H1 (cell line): ENCODE results near the gene PTPRE. TPM values are rescaled to one million over a fixed set of nuclear protein-coding genes. Genes with fewer than 3 reads are reported as not detected.

Experiments
- EGR1 ChIP-seq: IDR thresholded peaks from 2 replicates; pipeline ENCODE4 v1.6.1; 2011; ENCODE audit warnings: low read depth, low read length, borderline replicate concordance
- GABPA ChIP-seq: IDR thresholded peaks from 2 replicates; pipeline ENCODE4 v1.6.1; 2011; ENCODE audit warnings: mild to moderate bottlenecking, low read length, moderate library complexity, borderline replicate concordance; ENCODE audit not compliant: insufficient read depth
- KDM5A ChIP-seq: fragments of 200-600 bp; IDR thresholded peaks from 2 replicates; pipeline ENCODE4 v1.7.1; 2012; ENCODE audit warnings: mild to moderate bottlenecking, low read length, inconsistent platforms, mixed read lengths
- NRF1 ChIP-seq: IDR thresholded peaks from 2 replicates; pipeline ENCODE4 v1.6.1; 2011; ENCODE audit warnings: mild to moderate bottlenecking, low read depth, low read length, improper control_type of control experiment
- PHF8 ChIP-seq: fragments of 200-600 bp; sonication (generic); conservative IDR thresholded peaks from 2 replicates; pipeline ENCODE4 v1.7.1; 2012; ENCODE audit warnings: low read depth, mild to moderate bottlenecking, inconsistent platforms, low read length, moderate library complexity
- SIN3A ChIP-seq, 2 experiments: IDR thresholded peaks in 1 of 2; conservative IDR thresholded peaks in 1 of 2; 2 replicates each; pipeline ENCODE4 v1.6.1; 2011 to 2012; ENCODE audit warnings: low read length in 2 of 2, improper control_type of control experiment in 1 of 2, low read depth in 1 of 2, mild to moderate bottlenecking in 1 of 2
- SRF ChIP-seq: IDR thresholded peaks from 2 replicates; pipeline ENCODE4 v1.6.1; 2011; ENCODE audit warnings: mild to moderate bottlenecking, low read depth, low read length, moderate library complexity
- polyA plus RNA-seq, 7 experiments: library from polyadenylated mRNA; depleted of rRNA in 3 of 7; stranded (reverse) in 5 of 7; unstranded in 2 of 7; fragments of >200 nt in 5 of 7; fragments of 200-250 nt in 2 of 7; gene quantifications; 1 replicate in 5 of 7; 2 replicates in 1 of 7; 4 replicates in 1 of 7; pipeline versions ENCODE4 v1.2.1 to v1.2.3, GENCODE V29; 2011 to 2013; ENCODE audit warnings: missing spikeins in 2 of 7, mixed read lengths in 2 of 7
- total RNA-seq: library from RNA; stranded (reverse); fragmentation: NEBNext Ultra II Directional; extraction: Animal tissue kit (Norgen Biotek cat#: 25700); gene quantifications from 2 replicates; pipeline ENCODE4 v1.2.1, GENCODE V29; 2021

PTPRE gene
- total and polyA plus RNA-seq, 2 of the 8 experiments (the other 6 are each of a cell fraction or from before 2014, with no cell fraction given): 0.33 to 0.54 TPM

GRCh38 chr10:127860592-127860991, 46.3 kb upstream of the PTPRE start (continued):
- TF ChIP-seq SRF (no peak), GABPA (no peak), KDM5A (no peak), SIN3A (conservative IDR thresholded peaks at IDR 0.05 in 1 of 2, IDR thresholded peaks at IDR 0.05 in 1 of 2; ENCODE audit: low read depth in 1 of 2, low read length in 2 of 2) (no peak), NRF1 (no peak), EGR1 (no peak), PHF8 (no peak)
